HL-60 (cell line): ENCODE measurements around the gene ZBTB49.

Source experiments
- DNase-seq, 2 experiments: peaks; one replicate each; pipeline ENCODE4 v3.0.0-alpha.2; 2010 to 2020; ENCODE audit warnings: low read depth in 1 of 2, low spot score in 1 of 2
- H3K27ac ChIP-seq: fragments of 250-450 bp; sonication (Bioruptor Pico); replicated peaks from 2 replicates; pipeline ENCODE4 v1.5.1; 2020; ENCODE audit warnings: mild to moderate bottlenecking, moderate library complexity
- H3K27me3 ChIP-seq: fragments of 250-450 bp; sonication (Bioruptor Pico); 2 replicates; pipeline ENCODE4 v1.5.1; 2021; ENCODE audit warnings: mild to moderate bottlenecking, moderate library complexity; ENCODE audit not compliant: insufficient read depth, poor library complexity, severe bottlenecking
- H3K4me3 ChIP-seq: replicated peaks from 2 replicates; pipeline ENCODE4 v1.5.1; 2011; ENCODE audit warnings: mild to moderate bottlenecking, control low read depth, low read length; ENCODE audit not compliant: insufficient read depth
- CTCF ChIP-seq: IDR thresholded peaks from one replicate; pipeline ENCODE4 v1.5.1; 2011; ENCODE audit warnings: low read length, control low read depth, inconsistent platforms; ENCODE audit not compliant: insufficient read depth
- GABPA ChIP-seq: IDR thresholded peaks from 2 replicates; pipeline ENCODE4 v1.6.1; 2012; ENCODE audit warnings: low read depth
- POLR2AphosphoS5 ChIP-seq: IDR thresholded peaks from 2 replicates; pipeline ENCODE4 v1.6.1; 2012; ENCODE audit warnings: low read depth
- REST ChIP-seq: IDR thresholded peaks from 2 replicates; pipeline ENCODE4 v1.6.1; 2012; ENCODE audit warnings: low read depth; ENCODE audit not compliant: insufficient replicate concordance
- SPI1 ChIP-seq: IDR thresholded peaks from 2 replicates; pipeline ENCODE4 v1.6.1; 2012; ENCODE audit warnings: low read depth, mild to moderate bottlenecking, borderline replicate concordance

The ZBTB49 gene

GRCh38 chr4:4302416-4302815, 12.4 kb downstream of the ZBTB49 start:
- no peak for TF ChIP-seq POLR2AphosphoS5
- TF ChIP-seq CTCF: no peak
- TF ChIP-seq GABPA: no peak
- TF ChIP-seq REST: no peak
- no peak for TF ChIP-seq SPI1
- Histone ChIP-seq H3K27ac (no peak overlapping the region), H3K4me3 (no peak overlapping the region), H3K27me3 (no peaks in the 10 kb centered on the region)
- DNase-seq: no peak

- DNase-seq: no peak
- TF ChIP-seq GABPA (no peak), POLR2AphosphoS5 (no peak), CTCF (no peak), REST (no peak), SPI1 (no peak)
- H3K4me3 ChIP-seq: no peak overlapping the region
- H3K27me3 ChIP-seq: no peaks in the 10 kb centered on the region
- H3K27ac ChIP-seq: no peak overlapping the region
These were observed 16.9 kb downstream of the ZBTB49 start for GRCh38 chr4:4306920-4307319.

- H3K27me3 ChIP-seq: no peaks in the 10 kb centered on the region
- H3K4me3 ChIP-seq: no peak overlapping the region
- TF ChIP-seq REST: no peak
- no peak for TF ChIP-seq CTCF
- TF ChIP-seq POLR2AphosphoS5: no peak
- no peak for TF ChIP-seq GABPA
- TF ChIP-seq SPI1: no peak
- no peak overlapping the region for H3K27ac ChIP-seq
- no peak for DNase-seq
These were observed 18.9 kb downstream of the ZBTB49 start for GRCh38 chr4:4308800-4309441.
